A673 (cell line): ENCODE measurements around the gene TC2N. TPM values are rescaled to one million over a fixed set of nuclear protein-coding genes. Genes with fewer than 3 reads are reported as not detected.

Source experiments
- BruUV-seq: library from RNA; stranded (reverse); fragments of 400-500 nt; replicated peaks from 2 replicates; lab custom pipeline; 2021; lab: Mats Ljungman, UMichigan
- CTCF ChIA-PET: fragments of 300-600 bp; sonication (Branson Sonifier 250); formaldehyde crosslinking; loops from one replicate; lab custom pipeline; 2022; ENCODE audit warnings: antibody characterized with exemption; lab: Charles Lee
- POLR2A ChIA-PET: fragments of 300-600 bp; sonication (Branson Sonifier 250); formaldehyde crosslinking; loops from one replicate; lab custom pipeline; 2022; ENCODE audit warnings: antibody characterized with exemption; ENCODE audit not compliant: low non-redundant PET; lab: Charles Lee
- DNase-seq: peaks from one replicate; pipeline ENCODE4 v3.0.0-alpha.2; 2015; ENCODE audit warnings: low spot score
- H3K27ac ChIP-seq: fragments of 200-600 bp; sonication (generic); 2 replicates; pipeline ENCODE4 v1.5.1; 2016; ENCODE audit warnings: mixed run types, low read depth, mild to moderate bottlenecking, mixed read lengths, antibody characterized with exemption, low read length; ENCODE audit not compliant: poor library complexity, severe bottlenecking
- H3K27me3 ChIP-seq: fragments of 200-600 bp; sonication (generic); replicated peaks from 2 replicates; pipeline ENCODE4 v1.6.1; 2017; ENCODE audit warnings: mixed run types, low read depth, mild to moderate bottlenecking, mixed read lengths, antibody characterized with exemption, low read length; ENCODE audit not compliant: insufficient read depth, poor library complexity
- H3K36me3 ChIP-seq: fragments of 200-600 bp; sonication (generic); 2 replicates; pipeline ENCODE4 v1.6.1; 2016; ENCODE audit warnings: mixed run types, mild to moderate bottlenecking, mixed read lengths, antibody characterized with exemption, low read length; ENCODE audit not compliant: insufficient read depth, poor library complexity, severe bottlenecking
- H3K4me1 ChIP-seq: fragments of 200-600 bp; sonication (generic); 2 replicates; pipeline ENCODE4 v1.6.1; 2017; ENCODE audit warnings: mixed run types, mild to moderate bottlenecking, mixed read lengths, antibody characterized with exemption, low read length; ENCODE audit not compliant: insufficient read depth, poor library complexity, severe bottlenecking
- H3K4me3 ChIP-seq: fragments of 200-600 bp; sonication (generic); 2 replicates; pipeline ENCODE4 v1.5.1; 2016; ENCODE audit warnings: low read depth, mixed run types, mild to moderate bottlenecking, mixed read lengths, low read length; ENCODE audit not compliant: poor library complexity, severe bottlenecking
- H3K9me3 ChIP-seq: fragments of 200-600 bp; sonication (generic); 2 replicates; pipeline ENCODE4 v1.6.1; 2016; ENCODE audit warnings: mixed run types, low read depth, mild to moderate bottlenecking, mixed read lengths, antibody characterized with exemption, low read length; ENCODE audit not compliant: poor library complexity, severe bottlenecking
- CTCF ChIP-seq: fragments of 300-800, 200-600 bp; sonication (generic); conservative IDR thresholded peaks from 2 replicates; pipeline ENCODE4 v1.5.1; 2017; ENCODE audit warnings: low read depth, mild to moderate bottlenecking, antibody characterized with exemption, low read length, moderate library complexity, mixed read lengths
- EZH2 ChIP-seq: fragments of 200-600 bp; sonication (generic); IDR thresholded peaks from 2 replicates; pipeline ENCODE4 v1.6.1; 2017; ENCODE audit warnings: borderline replicate concordance, low read depth, mild to moderate bottlenecking, mixed read lengths, antibody characterized with exemption, low read length; ENCODE audit not compliant: poor library complexity, severe bottlenecking
- intact Hi-C: fragments of 100-400 bp; cut with micrococcal nuclease; formaldehyde crosslinking; loops from one replicate; pipeline ENCODE4 v1.10.0; 2022; ENCODE audit not compliant: unreplicated experiment
- total RNA-seq: library from RNA; stranded (reverse); gene quantifications from 2 replicates; pipeline ENCODE4 v1.2.3, GENCODE V29; 2021

The TC2N gene
- total RNA-seq, 1 experiment from 2014 or later, result 0.45 TPM

DNA sequence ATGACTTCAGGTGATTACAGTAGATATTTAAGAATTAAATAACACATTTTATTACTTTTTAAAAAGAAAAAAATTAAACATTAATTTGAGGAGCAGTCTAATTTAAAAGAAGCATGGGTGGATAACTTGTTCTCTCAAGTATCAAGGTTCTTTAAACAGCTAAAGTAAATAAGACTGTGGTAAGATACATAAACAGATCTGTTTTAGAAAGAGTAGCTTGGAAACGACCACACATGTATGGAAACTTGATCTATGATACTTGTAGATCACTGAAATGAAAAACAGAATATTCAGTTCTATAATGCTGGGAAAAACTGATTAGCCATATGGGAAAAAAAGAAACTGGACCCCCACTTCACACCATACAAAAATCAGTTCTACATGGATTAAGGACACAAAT is 36.0 kb downstream of the TC2N start:
- H3K4me3 ChIP-seq, result no peak overlapping the region
- intact Hi-C loops, result no loop called here
- H3K9me3 ChIP-seq, result no peaks in the 10 kb centered on the region
- H3K27ac ChIP-seq, result no peak overlapping the region
- no TSS peak for BruUV-seq
- no peak for TF ChIP-seq EZH2
- TF ChIP-seq CTCF, result no peak
- no peak for DNase-seq
- H3K4me1 ChIP-seq, result no peaks in the 10 kb centered on the region
- peaks cover 93% of the 10 kb centered on the region for H3K27me3 ChIP-seq
- POLR2A ChIA-PET, result no interaction called here
- CTCF ChIA-PET, result no interaction called here
- no peaks in the 10 kb centered on the region for H3K36me3 ChIP-seq

- no TSS peak for BruUV-seq
- no peak overlapping the region for H3K27ac ChIP-seq
- CTCF ChIA-PET, result no interaction called here
- intact Hi-C loops, result no loop called here
- no peaks in the 10 kb centered on the region for H3K36me3 ChIP-seq
- POLR2A ChIA-PET, result no interaction called here
- H3K9me3 ChIP-seq, result no peaks in the 10 kb centered on the region
- peaks cover 89% of the 10 kb centered on the region for H3K27me3 ChIP-seq
- no peaks in the 10 kb centered on the region for H3K4me1 ChIP-seq
- no peak overlapping the region for H3K4me3 ChIP-seq
- TF ChIP-seq EZH2 (no peak), CTCF (no peak)
- DNase-seq, result no peak
Measured at GRCh38 chr14:91830777-91831176, 36.6 kb downstream of the TC2N start.

DNA sequence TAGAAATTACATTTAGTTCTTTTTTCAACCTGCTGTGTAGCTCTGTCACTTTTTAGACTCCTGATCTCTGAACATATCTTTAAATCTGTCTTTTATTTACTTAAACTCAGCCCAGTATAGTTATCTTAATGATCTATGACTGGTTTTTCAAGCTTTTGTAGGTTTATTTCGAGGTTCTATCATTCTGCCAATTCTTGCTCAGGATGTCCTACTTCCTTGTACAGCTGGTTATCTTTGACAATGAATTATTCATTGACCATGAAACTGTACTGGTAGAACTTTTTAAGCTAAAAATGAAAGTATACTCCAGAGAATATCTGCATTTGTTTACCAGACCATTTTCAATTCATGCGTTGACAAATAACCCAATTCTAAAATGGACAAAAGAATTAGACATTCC is 37.8 kb downstream of the TC2N start:
- H3K27me3 ChIP-seq, result peaks cover 83% of the 10 kb centered on the region
- ChIA-PET CTCF (no interaction called here), POLR2A (no interaction called here)
- TF ChIP-seq EZH2, result no peak
- no peak for TF ChIP-seq CTCF
- intact Hi-C loops, result no loop called here
- H3K4me3 ChIP-seq, result no peak overlapping the region
- no peaks in the 10 kb centered on the region for H3K4me1 ChIP-seq
- no peaks in the 10 kb centered on the region for H3K36me3 ChIP-seq
- H3K9me3 ChIP-seq, result no peaks in the 10 kb centered on the region
- BruUV-seq, result no TSS peak
- H3K27ac ChIP-seq, result no peak overlapping the region
- DNase-seq, result no peak
